Tibial artery (tissue), 4 donors: ENCODE data around the gene KATNBL1.
A peak's percentile ranks its signal among the peaks of the same experiment; 100 is the strongest.

Experiments used
- DNase-seq, 2 donors: peaks; one replicate each; pipeline ENCODE4 v3.0.0-alpha.2; 2019
- H3K27ac ChIP-seq, 2 donors: fragments of 200-600 bp; sonication (generic) in 1 of 2; 1 replicate in 1 of 2; 2 replicates in 1 of 2; pipeline ENCODE4 v1.5.1; 2018 to 2019; ENCODE audit warnings: mild to moderate bottlenecking in 1 of 2
- H3K27me3 ChIP-seq, 2 donors: fragments of 200-600 bp; sonication (generic) in 1 of 2; one replicate each; pipeline versions ENCODE4 v1.5.1 to v1.6.0; 2016 to 2019
- H3K36me3 ChIP-seq, 3 donors: fragments of 200-600 bp; sonication (generic) in 2 of 3; one replicate each; pipeline ENCODE4 v1.5.1; 2016 to 2019; ENCODE audit warnings: mild to moderate bottlenecking in 2 of 3
- H3K4me1 ChIP-seq, 4 donors: fragments of 200-600 bp; sonication (generic) in 2 of 4; 1 replicate in 3 of 4; 2 replicates in 1 of 4; pipeline ENCODE4 v1.5.1; 2016 to 2019
- H3K4me3 ChIP-seq, 2 donors: fragments of 200-600 bp; sonication (generic) in 1 of 2; 1 replicate in 1 of 2; 2 replicates in 1 of 2; pipeline ENCODE4 v1.5.1; 2018 to 2019; ENCODE audit warnings: mild to moderate bottlenecking in 2 of 2
- H3K9me3 ChIP-seq, 3 donors: fragments of 200-600 bp; sonication (generic) in 1 of 3; one replicate each; pipeline ENCODE4 v1.5.1; 2016 to 2019
- intact Hi-C: fragments of 100-400 bp; cut with DNase I; formaldehyde crosslinking; loops from one replicate; pipeline ENCODE4 v1.15.0; 2023; ENCODE audit warnings: low total_unique reads
- TF ChIP-seq, protein P1 (sequence below), 2 experiments: fragments of 200-600 bp in 1 of 2; fragments of 450-650 bp in 1 of 2; IDR thresholded peaks; one replicate each; pipeline ENCODE4 v1.5.1; 2017 to 2019; ENCODE audit warnings: antibody characterized with exemption in 2 of 2, mild to moderate bottlenecking in 1 of 2, moderate library complexity in 1 of 2

Gene KATNBL1

DNA sequence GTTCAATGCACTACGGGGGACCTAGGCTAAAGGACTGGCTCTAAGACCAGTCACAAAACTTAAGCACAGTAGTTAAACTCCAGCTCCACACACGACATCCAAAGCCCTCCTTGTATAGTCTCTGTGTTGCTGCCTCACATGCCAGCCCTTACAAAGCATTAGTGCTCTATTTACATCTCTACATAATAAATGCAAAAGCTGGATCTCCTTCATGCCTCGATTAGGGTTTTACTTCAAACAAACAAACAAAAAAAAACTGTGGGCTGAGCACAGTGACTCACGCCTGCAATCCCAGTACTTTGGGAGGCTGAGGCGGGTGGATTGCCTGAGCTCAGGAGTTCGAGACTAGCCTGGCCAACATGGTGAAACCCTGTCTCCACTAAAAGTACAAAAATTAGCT, 98.4 kb downstream of the KATNBL1 start:
- H3K27me3 ChIP-seq, result peaks cover 0 to 13% of the 10 kb centered on the region in 2 donors
- no peak overlapping the region for H3K4me3 ChIP-seq
- H3K27ac ChIP-seq, result no peak overlapping the region
- TF ChIP-seq, protein P1, sequence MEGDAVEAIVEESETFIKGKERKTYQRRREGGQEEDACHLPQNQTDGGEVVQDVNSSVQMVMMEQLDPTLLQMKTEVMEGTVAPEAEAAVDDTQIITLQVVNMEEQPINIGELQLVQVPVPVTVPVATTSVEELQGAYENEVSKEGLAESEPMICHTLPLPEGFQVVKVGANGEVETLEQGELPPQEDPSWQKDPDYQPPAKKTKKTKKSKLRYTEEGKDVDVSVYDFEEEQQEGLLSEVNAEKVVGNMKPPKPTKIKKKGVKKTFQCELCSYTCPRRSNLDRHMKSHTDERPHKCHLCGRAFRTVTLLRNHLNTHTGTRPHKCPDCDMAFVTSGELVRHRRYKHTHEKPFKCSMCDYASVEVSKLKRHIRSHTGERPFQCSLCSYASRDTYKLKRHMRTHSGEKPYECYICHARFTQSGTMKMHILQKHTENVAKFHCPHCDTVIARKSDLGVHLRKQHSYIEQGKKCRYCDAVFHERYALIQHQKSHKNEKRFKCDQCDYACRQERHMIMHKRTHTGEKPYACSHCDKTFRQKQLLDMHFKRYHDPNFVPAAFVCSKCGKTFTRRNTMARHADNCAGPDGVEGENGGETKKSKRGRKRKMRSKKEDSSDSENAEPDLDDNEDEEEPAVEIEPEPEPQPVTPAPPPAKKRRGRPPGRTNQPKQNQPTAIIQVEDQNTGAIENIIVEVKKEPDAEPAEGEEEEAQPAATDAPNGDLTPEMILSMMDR (IDR thresholded peaks at IDR 0.05), result no peak
- no peaks in the 10 kb centered on the region for H3K4me1 ChIP-seq
- intact Hi-C loops, result no loop called here
- DNase-seq, result no peak
- H3K9me3 ChIP-seq, result no peaks in the 10 kb centered on the region
- no peaks in the 10 kb centered on the region for H3K36me3 ChIP-seq

DNA sequence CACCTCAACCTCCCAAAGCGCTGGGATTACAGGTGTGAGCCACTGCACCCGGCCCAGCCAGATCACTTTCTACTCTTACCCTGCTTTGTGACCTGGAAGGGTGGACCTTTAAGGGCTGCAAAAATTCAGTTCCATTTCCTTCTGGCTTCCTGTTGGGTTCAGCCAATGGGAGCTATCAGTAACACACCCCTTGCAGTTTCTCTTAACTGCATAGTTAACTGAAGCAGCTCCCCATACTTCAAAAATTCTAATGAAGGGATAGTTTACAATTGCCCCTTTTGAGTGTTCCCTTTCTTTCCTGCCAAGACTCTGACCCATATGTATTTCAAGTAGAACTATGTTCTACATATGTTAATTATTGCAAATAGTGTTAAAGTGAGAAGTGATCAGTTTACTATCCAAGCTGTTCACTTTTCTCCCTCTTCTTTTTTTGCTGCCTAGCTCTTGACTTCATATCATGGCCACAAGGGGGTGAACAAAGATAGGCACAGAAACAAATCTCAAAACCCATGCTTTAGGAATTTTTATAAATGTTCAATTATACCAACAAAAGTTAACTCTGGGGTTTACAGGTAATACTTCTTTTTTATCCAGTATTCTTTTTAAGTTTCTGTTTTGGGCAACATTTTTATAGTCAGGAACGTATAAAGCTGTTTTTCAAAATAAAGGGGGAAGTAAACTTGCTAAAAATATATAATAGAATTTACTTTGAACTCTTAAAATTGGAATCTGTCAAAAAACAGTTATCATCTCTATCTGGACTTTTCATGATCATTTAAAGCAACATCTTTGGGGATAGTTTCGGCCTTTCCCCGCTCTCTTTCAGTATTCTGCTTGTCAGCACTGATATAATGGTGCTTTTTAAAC, 99.9 kb downstream of the KATNBL1 start:
- Histone ChIP-seq H3K36me3 (no peaks in the 10 kb centered on the region), H3K4me1 (no peaks in the 10 kb centered on the region), H3K27ac (no peak overlapping the region), H3K9me3 (no peaks in the 10 kb centered on the region), H3K27me3 (peaks cover 0 to 8% of the 10 kb centered on the region in 2 donors), H3K4me3 (no peak overlapping the region)
- DNase-seq, result no peak
- TF ChIP-seq, protein P1 (IDR thresholded peaks at IDR 0.05), result peak; percentile 6 to 24
- intact Hi-C loops, result no loop called here

DNA sequence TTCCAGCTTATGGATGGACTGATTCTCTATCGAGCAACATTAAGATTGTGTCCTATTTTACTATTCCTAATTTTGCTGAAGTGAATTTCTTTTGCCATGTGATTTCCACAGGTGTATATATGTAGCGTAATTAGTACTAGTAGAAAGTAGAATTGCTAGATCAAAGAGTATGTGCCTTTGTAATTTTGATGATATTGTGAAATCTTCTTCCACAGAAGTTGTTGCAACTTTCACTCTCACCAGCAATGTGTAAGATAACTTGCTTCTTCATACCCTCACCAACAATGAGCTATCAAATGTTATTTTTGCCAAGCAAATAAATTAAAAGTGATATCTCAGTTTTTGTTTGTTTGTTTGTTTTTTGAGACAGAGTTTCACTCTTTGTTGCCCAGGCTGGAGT, 102.6 kb downstream of the KATNBL1 start:
- Histone ChIP-seq H3K4me3 (no peak overlapping the region), H3K4me1 (peaks cover 0 to 8% (median 5%) of the 10 kb centered on the region in 4 donors), H3K27ac (no peak overlapping the region), H3K27me3 (no peaks in the 10 kb centered on the region), H3K36me3 (no peaks in the 10 kb centered on the region), H3K9me3 (no peaks in the 10 kb centered on the region)
- DNase-seq, result no peak
- intact Hi-C loops, result no loop called here
- TF ChIP-seq, protein P1 (IDR thresholded peaks at IDR 0.05), result no peak

DNA sequence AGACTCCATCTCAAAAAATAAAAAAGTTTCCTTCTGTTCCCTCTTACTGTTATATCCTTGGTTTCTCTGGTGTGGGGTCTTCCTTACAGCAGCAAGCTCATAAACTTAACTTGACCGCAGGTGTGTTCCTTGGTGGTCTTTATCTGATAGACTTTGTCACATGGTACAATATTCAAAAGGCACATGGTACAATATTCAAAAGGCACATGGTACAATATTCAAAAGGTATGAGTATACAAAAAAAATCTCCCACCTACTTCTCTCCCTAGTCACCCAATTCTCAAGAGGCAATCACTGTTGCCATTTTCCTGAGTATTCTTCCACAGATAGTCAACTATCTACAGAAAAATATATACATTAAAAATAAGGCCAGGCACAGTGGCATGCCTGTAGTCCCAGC, 103.5 kb downstream of the KATNBL1 start:
- Histone ChIP-seq H3K4me3 (no peak overlapping the region), H3K4me1 (peaks cover 0 to 8% (median 5%) of the 10 kb centered on the region in 4 donors), H3K9me3 (no peaks in the 10 kb centered on the region), H3K27me3 (no peaks in the 10 kb centered on the region), H3K27ac (no peak overlapping the region), H3K36me3 (no peaks in the 10 kb centered on the region)
- DNase-seq, result no peak
- intact Hi-C loops, result no loop called here
- TF ChIP-seq, protein P1 (IDR thresholded peaks at IDR 0.05), result no peak

DNA sequence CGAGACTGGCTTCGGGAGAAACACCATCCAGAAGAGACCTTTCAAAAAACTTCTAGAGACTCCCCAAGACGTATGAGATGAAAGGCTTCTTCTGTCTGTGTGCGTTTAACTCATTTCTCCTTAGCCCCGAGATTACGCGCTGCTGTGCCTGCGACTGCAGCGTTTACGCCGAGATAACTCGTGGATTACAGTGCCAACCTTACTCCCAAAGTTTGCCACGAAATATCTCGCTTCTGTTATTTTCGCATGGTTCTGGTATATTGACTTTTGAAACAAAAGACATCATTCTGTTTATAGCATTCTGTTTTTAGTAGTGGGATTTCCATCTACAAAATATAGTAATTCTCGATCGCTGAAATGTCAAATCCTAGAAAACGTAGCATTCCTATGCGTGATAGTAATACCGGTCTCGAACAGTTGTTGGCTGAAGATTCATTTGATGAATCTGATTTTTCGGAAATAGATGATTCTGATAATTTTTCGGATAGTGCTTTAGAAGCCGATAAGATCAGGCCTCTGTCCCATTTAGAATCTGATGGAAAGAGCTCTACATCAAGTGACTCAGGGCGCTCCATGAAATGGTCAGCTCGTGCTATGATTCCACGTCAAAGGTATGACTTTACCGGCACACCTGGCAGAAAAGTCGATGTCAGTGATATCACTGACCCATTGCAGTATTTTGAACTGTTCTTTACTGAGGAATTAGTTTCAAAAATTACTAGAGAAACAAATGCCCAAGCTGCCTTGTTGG, 107.5 kb downstream of the KATNBL1 start:
- Histone ChIP-seq H3K4me1 (peaks cover 0 to 27% (median 22%) of the 10 kb centered on the region in 4 donors), H3K27me3 (no peaks in the 10 kb centered on the region), H3K27ac (peak overlapping the region; percentile 76 to 90), H3K36me3 (no peaks in the 10 kb centered on the region), H3K4me3 (peak overlapping the region; percentile 87 to 91), H3K9me3 (no peaks in the 10 kb centered on the region)
- intact Hi-C loops, result loop anchor here (5.0 kb wide), 1 partner anchor 120 kb away; no protein-coding TSS in a partner anchor
- DNase-seq, result no peak
- TF ChIP-seq, protein P1 (IDR thresholded peaks at IDR 0.05), result no peak
